Measurements from ENCODE around the gene ARAP1. TPM values are rescaled to one million over a fixed set of nuclear protein-coding genes. Genes with fewer than 3 reads are reported as not detected.

ARAP1 gene
- polyA plus RNA-seq, 1 experiment = 52.4 TPM

GRCh38 chr11:72642043-72642883 is 109.9 kb downstream of the ARAP1 start:
- Histone ChIP-seq H3K4me3 (ENCODE audit: low read depth, low read length) (peak overlapping the region; percentile 51), H3K27me3 (ENCODE audit: control insufficient read depth, insufficient read depth, low read length) (peaks cover 51% of the 10 kb centered on the region), H3K27ac (ENCODE audit: low read depth, low read length) (no peak overlapping the region), H3K9me3 (ENCODE audit: control insufficient read depth, insufficient read depth, low read length) (no peaks in the 10 kb centered on the region; the same call in 1 of the 2 replicates)
- ChIA-PET CTCF (interaction anchor here (0.6 to 1.5 kb wide), 7 partner anchors 56 to 583 kb away, joined by 3 to 17 read pairs (median 6); no protein-coding TSS in a partner anchor), POLR2A (interaction anchor here (0.6 kb wide), 1 partner anchor 68 kb away, joined by 4 read pairs; no protein-coding TSS in a partner anchor)
- DNase-seq (ENCODE audit: low read depth, low spot score) = no peak
- no peak for TF ChIP-seq CTCF (IDR thresholded peaks at IDR 0.05; ENCODE audit: low read depth, low read length)

GRCh38 chr11:72641522-72642042 is 110.6 kb downstream of the ARAP1 start:
- no peaks in the 10 kb centered on the region; the same call in 1 of the 2 replicates for H3K9me3 ChIP-seq (ENCODE audit: control insufficient read depth, insufficient read depth, low read length)
- CTCF ChIA-PET = interaction anchor here (0.8 to 1.2 kb wide), 2 partner anchors 55 to 170 kb away, joined by 3 to 8 read pairs; no protein-coding TSS in a partner anchor
- H3K4me3 ChIP-seq (ENCODE audit: low read depth, low read length) = no peak overlapping the region
- TF ChIP-seq CTCF (IDR thresholded peaks at IDR 0.05; ENCODE audit: low read depth, low read length) = no peak
- POLR2A ChIA-PET = interaction anchor here (0.6 kb wide), 1 partner anchor 68 kb away, joined by 4 read pairs; no protein-coding TSS in a partner anchor
- no peak overlapping the region for H3K27ac ChIP-seq (ENCODE audit: low read depth, low read length)
- H3K27me3 ChIP-seq (ENCODE audit: control insufficient read depth, insufficient read depth, low read length) = peaks cover 57% of the 10 kb centered on the region
- DNase-seq (ENCODE audit: low read depth, low spot score) = no peak

- Histone ChIP-seq H3K9me3 (ENCODE audit: control insufficient read depth, insufficient read depth, low read length) (no peaks in the 10 kb centered on the region; the same call in 1 of the 2 replicates), H3K27me3 (ENCODE audit: control insufficient read depth, insufficient read depth, low read length) (peaks cover 66% of the 10 kb centered on the region), H3K27ac (ENCODE audit: low read depth, low read length) (no peak overlapping the region), H3K4me3 (ENCODE audit: low read depth, low read length) (no peak overlapping the region)
- no peak for TF ChIP-seq CTCF (IDR thresholded peaks at IDR 0.05; ENCODE audit: low read depth, low read length)
- CTCF ChIA-PET = interaction anchor here (2.7 kb wide), 1 partner anchor 168 kb away, joined by 9 read pairs; no protein-coding TSS in a partner anchor
- POLR2A ChIA-PET = no interaction called here
- no peak for DNase-seq (ENCODE audit: low read depth, low spot score)
Observed at GRCh38 chr11:72639502-72640375, 112.5 kb downstream of the ARAP1 start.

- Histone ChIP-seq H3K4me3 (ENCODE audit: low read depth, low read length) (no peak overlapping the region), H3K27me3 (ENCODE audit: control insufficient read depth, insufficient read depth, low read length) (peaks cover 76% of the 10 kb centered on the region), H3K27ac (ENCODE audit: low read depth, low read length) (no peak overlapping the region), H3K9me3 (ENCODE audit: control insufficient read depth, insufficient read depth, low read length) (peaks cover 4% of the 10 kb centered on the region; the same call in 1 of the 2 replicates)
- ChIA-PET POLR2A (no interaction called here), CTCF (interaction anchor here (1.2 to 2.7 kb wide), 2 partner anchors 48 to 166 kb away, joined by 4 to 9 read pairs; no protein-coding TSS in a partner anchor)
- no peak for TF ChIP-seq CTCF (IDR thresholded peaks at IDR 0.05; ENCODE audit: low read depth, low read length)
- DNase-seq (ENCODE audit: low read depth, low spot score) = no peak
Observed at GRCh38 chr11:72637926-72638325, 114.3 kb downstream of the ARAP1 start.

Measured in AG04450 (cell line).